Measurements from ENCODE around the gene ATXN7L1. TPM values are rescaled to one million over a fixed set of nuclear protein-coding genes. Genes with fewer than 3 reads are reported as not detected.

Gene ATXN7L1
- total and polyA plus RNA-seq, 2 of the 13 experiments (the other 11 are each of a cell fraction or from before 2014, with no cell fraction given) = 4.1 to 7.8 TPM

GRCh38 chr7:105708763-105709080 lies 167.7 kb downstream of the ATXN7L1 start (continued):
- TF ChIP-seq ZNF142 (CRISPR knock-in tag; IDR thresholded peaks at IDR 0.05) (no peak), NFRKB (IDR thresholded peaks at IDR 0.05) (no peak)

GRCh38 chr7:105707967-105708762 lies 168.2 kb downstream of the ATXN7L1 start:
- Histone ChIP-seq H3K4me3 (replicated peaks in 1 of 3; ENCODE audit: insufficient read depth in 1 of 3, low read depth in 2 of 3, low read length in 3 of 3) (no peak overlapping the region), H3K4me1 (ENCODE audit: insufficient read depth, low read length) (peaks cover 7% of the 10 kb centered on the region), H2AFZ (ENCODE audit: low read length) (no peak overlapping the region), H3K27me3 (ENCODE audit: control insufficient read depth in 1 of 2, insufficient read depth in 2 of 2, low read length in 2 of 2) (no peaks in the 10 kb centered on the region), H3K9ac (ENCODE audit: insufficient read depth, low read depth, low read length) (no peak overlapping the region), H4K20me1 (ENCODE audit: insufficient read depth, low read length) (no peaks in the 10 kb centered on the region), H3K27ac (ENCODE audit: extremely low read length, insufficient read depth, low read length) (no peak overlapping the region), H3K36me3 (replicated peaks in 1 of 2; ENCODE audit: control insufficient read depth in 1 of 2, insufficient read depth in 2 of 2, low read length in 2 of 2) (no peaks in the 10 kb centered on the region), H3K79me2 (ENCODE audit: insufficient read depth, low read length) (no peaks in the 10 kb centered on the region), H3K4me2 (ENCODE audit: low read depth, low read length) (no peak overlapping the region), H3K9me3 (ENCODE audit: low read length) (peaks cover 27% of the 10 kb centered on the region)
- in situ Hi-C loops (cut with HindIII; ENCODE audit: extremely low pct_ligation_motif_present, low pct_unique_long_range_greater_than_20kb) (no loop called here), intact Hi-C loops (cut with micrococcal nuclease; ENCODE audit: unreplicated experiment) (no loop called here)
- TF ChIP-seq MLLT10 (CRISPR knock-in tag; IDR thresholded peaks at IDR 0.05) = no peak
- TF ChIP-seq SALL2 (CRISPR knock-in tag; IDR thresholded peaks at IDR 0.05) = no peak
- no peak for TF ChIP-seq ZIK1 (CRISPR knock-in tag; IDR thresholded peaks at IDR 0.05; ENCODE audit: borderline replicate concordance, low read depth)
- TF ChIP-seq ZNF652 (CRISPR knock-in tag; IDR thresholded peaks at IDR 0.05; ENCODE audit: borderline replicate concordance, low read depth) = no peak
- no peak for ATAC-seq
- no peak for FAIRE-seq
- ChIA-PET CTCF (ENCODE audit: low intra/inter-chr PET ratio, low total read pairs) (no interaction called here), POLR2A (no interaction called here)
- no peak for DNase-seq (ENCODE audit: low spot score)
- WGBS (ENCODE audit: low lambda C conversion rate) = 94% methylated on average over 9 of the region's 9 CpGs
- BruUV-seq (replicated peaks) = no TSS peak
